Stomach (tissue), 9 donors: ENCODE data around the gene SURF6. TPM values are rescaled to one million over a fixed set of nuclear protein-coding genes. Genes with fewer than 3 reads are reported as not detected.
"Not testable (repeated sequence)": the region's sequence is repeated elsewhere in the genome, so short reads cannot be mapped to it uniquely, and the experiment has no call there.

Experiments used
- DNase-seq, 2 donors: peaks; one replicate each; pipeline versions ENCODE4 v3.0.0 to v3.0.0-alpha.2; 2013 to 2019
- H3K27ac ChIP-seq, 5 donors: fragments of 200-600 bp in 4 of 5; sonication (generic) in 4 of 5; one replicate each; pipeline ENCODE4 v1.5.1; 2013 to 2019; ENCODE audit warnings: mild to moderate bottlenecking in 1 of 5, moderate library complexity in 1 of 5
- H3K27me3 ChIP-seq, 3 donors: fragments of 200-600 bp; sonication (generic); one replicate each; pipeline ENCODE4 v1.5.1; 2017 to 2019; ENCODE audit warnings: mixed run types in 1 of 3
- H3K36me3 ChIP-seq, 4 donors: fragments of 200-600 bp; sonication (generic); 1 replicate in 3 of 4; 2 replicates in 1 of 4; pipeline ENCODE4 v1.5.1; 2016 to 2019
- H3K4me1 ChIP-seq, 4 donors: fragments of 200-600 bp; sonication (generic); one replicate each; pipeline ENCODE4 v1.5.1; 2016 to 2019
- H3K4me3 ChIP-seq, 4 donors: fragments of 200-600 bp; sonication (generic) in 3 of 4; one replicate each; pipeline ENCODE4 v1.5.1; 2016 to 2019; ENCODE audit warnings: mild to moderate bottlenecking in 1 of 4
- H3K9me3 ChIP-seq, 4 donors: fragments of 200-600 bp; sonication (generic); one replicate each; pipeline ENCODE4 v1.5.1; 2016 to 2019
- EP300 ChIP-seq: sonication (generic); formaldehyde crosslinking; IDR thresholded peaks from one replicate; pipeline ENCODE4 v1.6.1; 2017; ENCODE audit warnings: antibody characterized with exemption
- POLR2A ChIP-seq, 4 donors: fragments of 450-650 bp; IDR thresholded peaks; one replicate each; pipeline ENCODE4 v1.6.1; 2016; ENCODE audit warnings: antibody characterized with exemption in 4 of 4, control low read depth in 2 of 4, mild to moderate bottlenecking in 1 of 4, moderate library complexity in 1 of 4
- POLR2AphosphoS5 ChIP-seq, 3 donors: sonication (generic); formaldehyde crosslinking; IDR thresholded peaks; one replicate each; pipeline ENCODE4 v1.6.1; 2016; ENCODE audit warnings: antibody characterized with exemption in 3 of 3
- WGBS, 5 donors: extraction: QIAGEN DNeasy Blood & Tissue Kit in 3 of 5; methylation state at CpG; one replicate each; pipeline versions ENCODE4 v1.1.5 to v1.1.7; 2013 to 2018; 5-methylcytosine and 5-hydroxymethylcytosine counted together
- intact Hi-C: fragments of 100-400 bp; cut with DNase I; formaldehyde crosslinking; loops from one replicate; pipeline ENCODE4 v1.15.1; 2023; ENCODE audit warnings: low total_unique reads
- polyA plus RNA-seq, 3 donors: library from polyadenylated mRNA; stranded (reverse); fragments of 200-250 nt; gene quantifications; one replicate each; pipeline ENCODE4 v1.2.3, GENCODE V29; 2013
- total RNA-seq, 5 donors: library from RNA; depleted of rRNA; stranded (reverse); fragments of >200 nt; gene quantifications; one replicate each; pipeline versions ENCODE4 v1.1.0 to v1.2.3, GENCODE V29; 2014 to 2016
- TF ChIP-seq, protein P1 (sequence below), 7 experiments: fragments of 450-650 bp in 4 of 7; fragments of 200-600 bp in 3 of 7; sonication (generic) in 3 of 7; IDR thresholded peaks; one replicate each; pipeline ENCODE4 v1.5.1; 2016 to 2019; ENCODE audit warnings: antibody characterized with exemption in 7 of 7, control low read depth in 2 of 7, mild to moderate bottlenecking in 1 of 7
- donor health status: healthy with polysubstance abuse.
- donor health status: Bipolar disorder and iron deficiency.
- donor health status: healthy.

Gene SURF6
- total and polyA plus RNA-seq, 8 donors, result 2.9 to 138 (median 14.1) TPM

DNA sequence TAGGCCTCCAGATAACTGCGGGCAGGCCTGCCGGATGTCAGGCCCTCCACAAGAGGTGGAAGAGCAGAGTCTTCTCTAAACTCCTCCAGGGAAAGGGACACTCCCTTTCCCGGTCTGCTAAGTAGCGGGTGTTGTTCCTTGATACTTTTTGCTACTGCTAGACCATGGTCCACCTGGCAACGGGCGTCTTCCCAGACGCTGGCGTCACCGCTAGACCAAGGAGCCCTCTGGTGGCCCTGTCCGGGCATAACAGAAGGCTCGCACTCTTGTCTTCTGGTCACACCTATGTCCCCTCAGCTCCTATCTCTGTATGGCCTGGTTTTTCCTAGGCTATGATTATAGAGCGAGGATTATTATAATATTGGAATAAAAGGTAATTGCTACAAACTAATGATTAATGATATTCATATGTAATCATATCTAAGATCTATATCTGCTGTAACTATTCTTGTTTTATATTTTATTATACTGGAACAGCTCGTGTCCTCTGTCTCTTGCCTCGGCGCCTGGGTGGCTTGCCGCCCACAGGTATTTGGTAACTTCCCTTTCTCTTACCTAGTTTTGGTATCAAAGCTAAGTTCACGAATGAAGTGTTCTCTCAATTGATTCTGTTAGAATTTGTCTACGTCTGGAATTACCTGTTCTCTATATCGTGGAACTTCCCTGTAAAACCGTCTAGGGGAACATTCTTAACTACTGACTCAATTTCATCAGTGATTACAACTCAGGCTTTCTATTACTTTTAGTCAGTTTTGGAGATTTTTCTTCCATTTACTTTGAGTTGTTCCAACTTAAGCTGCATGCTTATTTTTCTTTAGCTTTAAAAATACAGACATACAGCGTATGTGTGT lies 6.5 kb downstream of the SURF6 start:
- Histone ChIP-seq H3K4me1 (peaks cover 8 to 12% (median 11%) of the 10 kb centered on the region in 4 donors), H3K36me3 (peaks cover 40 to 50% (median 48%) of the 10 kb centered on the region in 4 donors)
- H3K27ac ChIP-seq, H3K9me3 ChIP-seq, H3K27me3 ChIP-seq, H3K4me3 ChIP-seq: not testable (repeated sequence)
- TF ChIP-seq, protein P1, sequence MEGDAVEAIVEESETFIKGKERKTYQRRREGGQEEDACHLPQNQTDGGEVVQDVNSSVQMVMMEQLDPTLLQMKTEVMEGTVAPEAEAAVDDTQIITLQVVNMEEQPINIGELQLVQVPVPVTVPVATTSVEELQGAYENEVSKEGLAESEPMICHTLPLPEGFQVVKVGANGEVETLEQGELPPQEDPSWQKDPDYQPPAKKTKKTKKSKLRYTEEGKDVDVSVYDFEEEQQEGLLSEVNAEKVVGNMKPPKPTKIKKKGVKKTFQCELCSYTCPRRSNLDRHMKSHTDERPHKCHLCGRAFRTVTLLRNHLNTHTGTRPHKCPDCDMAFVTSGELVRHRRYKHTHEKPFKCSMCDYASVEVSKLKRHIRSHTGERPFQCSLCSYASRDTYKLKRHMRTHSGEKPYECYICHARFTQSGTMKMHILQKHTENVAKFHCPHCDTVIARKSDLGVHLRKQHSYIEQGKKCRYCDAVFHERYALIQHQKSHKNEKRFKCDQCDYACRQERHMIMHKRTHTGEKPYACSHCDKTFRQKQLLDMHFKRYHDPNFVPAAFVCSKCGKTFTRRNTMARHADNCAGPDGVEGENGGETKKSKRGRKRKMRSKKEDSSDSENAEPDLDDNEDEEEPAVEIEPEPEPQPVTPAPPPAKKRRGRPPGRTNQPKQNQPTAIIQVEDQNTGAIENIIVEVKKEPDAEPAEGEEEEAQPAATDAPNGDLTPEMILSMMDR (IDR thresholded peaks at IDR 0.05), result peak in 5 of 7 experiments; percentile 44 to 69 (median 57)
- TF ChIP-seq POLR2AphosphoS5 (IDR thresholded peaks at IDR 0.05), result peak in 1 of 3 donors; percentile 29
- WGBS, 5 donors, result 55 to 64% (median 60%) methylated on average over 21 of the region's 21 CpGs
- DNase-seq, result peak in 1 of 2 donors; percentile 61
- intact Hi-C loops, result loop anchor here (5.0 kb wide), 1 partner anchor 142 kb away; no protein-coding TSS in a partner anchor

DNA sequence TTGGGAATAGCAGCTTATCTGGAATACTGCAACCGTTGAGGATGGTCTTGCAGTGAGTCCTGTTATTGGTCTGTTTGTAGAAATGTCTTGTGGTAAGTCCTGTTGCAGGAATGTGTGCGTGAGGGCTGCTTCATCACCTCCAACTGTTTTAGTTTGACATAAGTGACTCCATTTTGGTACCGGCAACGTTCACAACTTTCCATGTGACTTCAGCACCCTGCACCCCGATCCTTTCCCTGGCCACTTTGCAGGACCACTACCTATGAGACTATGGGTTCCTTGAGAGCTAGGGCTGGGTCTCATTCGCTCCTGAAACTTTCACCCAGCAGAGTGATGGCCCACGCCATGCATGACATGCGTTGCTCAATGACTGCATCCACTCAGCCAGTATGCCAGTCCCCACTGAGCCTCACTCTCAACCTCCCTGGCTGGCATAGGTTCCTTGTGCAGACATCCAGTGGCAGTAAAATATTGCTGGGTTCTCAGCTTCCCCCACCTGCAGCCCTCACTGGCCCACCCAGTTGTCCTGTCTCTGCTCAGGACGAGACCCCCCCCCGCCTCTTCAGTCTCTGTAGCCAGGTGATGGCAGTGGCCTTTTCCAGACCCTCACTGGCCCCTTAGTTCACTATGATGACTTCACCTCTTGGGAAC lies 8.0 kb downstream of the SURF6 start:
- H3K4me1 ChIP-seq, result no peaks in the 10 kb centered on the region
- no peak for TF ChIP-seq EP300
- no peak for TF ChIP-seq POLR2AphosphoS5 (IDR thresholded peaks at IDR 0.05)
- TF ChIP-seq POLR2A (IDR thresholded peaks at IDR 0.05), result no peak
- TF ChIP-seq, protein P1 (IDR thresholded peaks at IDR 0.05), result no peak
- 87 to 96% (median 92%) methylated on average over 10 of the region's 10 CpGs for WGBS, 5 donors
- H3K9me3 ChIP-seq, result no peaks in the 10 kb centered on the region
- peaks cover 24 to 34% (median 32%) of the 10 kb centered on the region in 4 donors for H3K36me3 ChIP-seq
- no peaks in the 10 kb centered on the region for H3K27me3 ChIP-seq
- H3K4me3 ChIP-seq, result no peak overlapping the region
- no peak for DNase-seq
- intact Hi-C loops, result loop anchor here (5.0 kb wide), 1 partner anchor 141 kb away; no protein-coding TSS in a partner anchor
- no peak overlapping the region for H3K27ac ChIP-seq

DNA sequence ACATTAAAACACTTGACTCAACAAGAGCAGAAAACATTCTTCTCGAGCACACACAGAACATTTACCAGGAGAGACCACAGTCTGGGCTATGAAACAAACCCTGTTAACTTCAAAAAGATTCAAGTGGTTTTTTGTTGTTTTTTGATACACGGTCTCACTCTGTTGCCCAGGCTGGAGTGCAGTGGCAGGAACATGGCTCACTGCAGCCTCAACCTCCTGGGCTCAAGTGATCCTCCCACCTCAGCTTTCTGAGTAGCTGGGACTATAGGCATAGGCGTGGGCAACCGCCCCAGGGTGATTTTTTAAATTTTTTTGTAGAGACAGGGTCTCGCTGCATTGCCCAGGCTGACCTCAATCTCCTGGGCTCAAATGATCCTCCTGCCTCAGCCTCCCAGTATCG lies 9.0 kb downstream of the SURF6 start:
- not testable (repeated sequence) for H3K9me3 ChIP-seq, H3K27me3 ChIP-seq, H3K27ac ChIP-seq, H3K4me3 ChIP-seq, DNase-seq, H3K4me1 ChIP-seq
- H3K36me3 ChIP-seq, result peaks cover 15 to 24% (median 23%) of the 10 kb centered on the region in 4 donors
- 88 to 95% (median 88%) methylated on average over 6 of the region's 6 CpGs for WGBS, 5 donors
- intact Hi-C loops, result loop anchor here (5.0 kb wide), 1 partner anchor 140 kb away; no protein-coding TSS in a partner anchor

DNA sequence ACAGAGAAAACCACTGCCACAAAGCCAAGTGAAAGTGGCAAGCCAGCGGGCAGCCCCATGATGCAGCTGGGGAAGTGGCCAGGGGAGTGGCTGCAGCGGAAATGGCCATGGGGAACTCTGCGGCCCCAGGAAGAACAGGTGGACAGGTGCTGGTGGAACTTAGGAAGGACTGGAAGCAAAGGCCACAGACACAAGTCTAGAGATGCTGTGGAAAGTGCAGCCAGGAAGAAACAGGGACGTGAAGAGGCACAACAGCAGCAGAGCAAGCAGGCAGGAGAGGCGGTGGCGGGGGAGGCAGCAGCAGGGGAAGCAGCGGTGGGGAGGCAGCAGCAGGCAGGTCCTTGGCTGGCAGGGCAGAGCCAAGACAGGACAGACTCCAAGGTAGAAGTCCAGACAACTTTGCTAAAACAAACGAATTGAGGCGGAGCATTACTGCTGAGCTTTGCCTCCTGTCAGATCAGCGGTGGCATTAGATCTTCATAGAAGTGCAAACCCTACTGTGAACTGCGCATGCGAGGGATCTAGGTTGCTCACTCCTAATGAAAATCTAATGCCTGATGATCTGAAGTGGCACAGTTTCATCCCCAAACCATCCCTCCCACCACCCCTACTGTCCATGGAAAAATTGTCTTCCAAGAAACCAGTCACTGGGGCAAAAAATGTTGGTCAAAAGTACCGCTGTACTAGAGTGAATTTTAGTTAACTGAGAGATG lies 11.8 kb downstream of the SURF6 start:
- no peak for DNase-seq
- Histone ChIP-seq H3K4me1 (no peaks in the 10 kb centered on the region), H3K27ac (no peak overlapping the region), H3K27me3 (no peaks in the 10 kb centered on the region), H3K4me3 (no peak overlapping the region), H3K36me3 (no peaks in the 10 kb centered on the region), H3K9me3 (no peaks in the 10 kb centered on the region)
- intact Hi-C loops, result no loop called here
- TF ChIP-seq POLR2A (IDR thresholded peaks at IDR 0.05) (no peak), EP300 (no peak), POLR2AphosphoS5 (IDR thresholded peaks at IDR 0.05) (no peak)
- TF ChIP-seq, protein P1 (IDR thresholded peaks at IDR 0.05), result no peak
- 80 to 86% (median 84%) methylated on average over 13 of the region's 13 CpGs for WGBS, 5 donors
